GM13976 (cell line): ENCODE data around the gene MMP25.

Source experiments
- DNase-seq: peaks from one replicate; pipeline ENCODE4 v3.0.0; 2012; ENCODE audit warnings: low spot score
- in situ Hi-C: fragments of 300-500 bp; cut with MboI; formaldehyde crosslinking; loops from one replicate; pipeline ENCODE4 v1.12.0; 2022; ENCODE audit warnings: low sequenced_read_pairs, mixed read lengths, inconsistent platforms; ENCODE audit not compliant: unreplicated experiment
- TF ChIP-seq, protein P1 (sequence below): IDR thresholded peaks from 2 replicates; pipeline ENCODE4 v1.5.1; 2012; ENCODE audit warnings: borderline replicate concordance, mild to moderate bottlenecking; ENCODE audit not compliant: insufficient read depth; ENCODE audit errors: extremely low read depth, missing control alignments, control extremely low read depth

The MMP25 gene

DNA sequence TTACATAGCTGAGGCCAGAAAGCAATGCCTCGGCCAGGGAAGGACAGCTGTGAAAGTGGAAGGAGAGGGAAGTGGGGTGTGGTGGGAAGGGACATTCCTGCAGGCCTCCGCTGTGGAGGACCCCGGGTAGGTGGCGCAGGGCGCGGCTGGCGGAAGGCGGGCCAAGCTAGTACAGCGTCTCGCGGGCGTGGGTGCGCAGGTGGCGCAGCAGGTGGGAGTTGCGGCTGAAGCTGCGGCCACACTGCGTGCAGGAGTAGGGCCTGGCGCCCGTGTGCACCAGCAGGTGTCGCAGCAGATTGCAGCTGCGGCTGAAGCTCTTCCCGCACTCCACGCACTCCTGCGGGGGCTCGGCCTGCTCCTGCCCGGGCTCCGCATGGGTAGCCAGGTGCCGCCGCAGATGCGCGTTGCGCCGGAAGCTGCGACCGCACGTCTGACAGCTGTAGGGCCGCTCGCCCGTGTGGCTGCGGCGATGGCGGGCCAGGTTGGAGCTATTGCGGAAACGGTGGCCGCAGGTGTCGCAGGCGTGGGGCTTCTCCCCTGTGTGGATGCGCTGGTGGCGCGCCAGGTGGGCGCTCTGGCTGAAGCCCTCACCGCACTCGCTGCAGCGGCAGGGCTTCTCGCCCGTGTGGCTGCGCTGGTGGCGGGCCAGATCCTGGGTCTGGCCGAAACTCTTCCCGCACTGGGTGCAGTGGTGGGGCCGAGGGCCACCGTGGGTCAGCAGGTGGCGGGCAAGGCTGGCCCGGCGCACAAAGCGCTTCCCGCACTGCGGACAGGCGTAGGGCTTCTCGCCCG, 42.8 kb downstream of the MMP25 start:
- TF ChIP-seq, protein P1, sequence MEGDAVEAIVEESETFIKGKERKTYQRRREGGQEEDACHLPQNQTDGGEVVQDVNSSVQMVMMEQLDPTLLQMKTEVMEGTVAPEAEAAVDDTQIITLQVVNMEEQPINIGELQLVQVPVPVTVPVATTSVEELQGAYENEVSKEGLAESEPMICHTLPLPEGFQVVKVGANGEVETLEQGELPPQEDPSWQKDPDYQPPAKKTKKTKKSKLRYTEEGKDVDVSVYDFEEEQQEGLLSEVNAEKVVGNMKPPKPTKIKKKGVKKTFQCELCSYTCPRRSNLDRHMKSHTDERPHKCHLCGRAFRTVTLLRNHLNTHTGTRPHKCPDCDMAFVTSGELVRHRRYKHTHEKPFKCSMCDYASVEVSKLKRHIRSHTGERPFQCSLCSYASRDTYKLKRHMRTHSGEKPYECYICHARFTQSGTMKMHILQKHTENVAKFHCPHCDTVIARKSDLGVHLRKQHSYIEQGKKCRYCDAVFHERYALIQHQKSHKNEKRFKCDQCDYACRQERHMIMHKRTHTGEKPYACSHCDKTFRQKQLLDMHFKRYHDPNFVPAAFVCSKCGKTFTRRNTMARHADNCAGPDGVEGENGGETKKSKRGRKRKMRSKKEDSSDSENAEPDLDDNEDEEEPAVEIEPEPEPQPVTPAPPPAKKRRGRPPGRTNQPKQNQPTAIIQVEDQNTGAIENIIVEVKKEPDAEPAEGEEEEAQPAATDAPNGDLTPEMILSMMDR, result no peak
- no peak for DNase-seq
- in situ Hi-C loops, result no loop called here

DNA sequence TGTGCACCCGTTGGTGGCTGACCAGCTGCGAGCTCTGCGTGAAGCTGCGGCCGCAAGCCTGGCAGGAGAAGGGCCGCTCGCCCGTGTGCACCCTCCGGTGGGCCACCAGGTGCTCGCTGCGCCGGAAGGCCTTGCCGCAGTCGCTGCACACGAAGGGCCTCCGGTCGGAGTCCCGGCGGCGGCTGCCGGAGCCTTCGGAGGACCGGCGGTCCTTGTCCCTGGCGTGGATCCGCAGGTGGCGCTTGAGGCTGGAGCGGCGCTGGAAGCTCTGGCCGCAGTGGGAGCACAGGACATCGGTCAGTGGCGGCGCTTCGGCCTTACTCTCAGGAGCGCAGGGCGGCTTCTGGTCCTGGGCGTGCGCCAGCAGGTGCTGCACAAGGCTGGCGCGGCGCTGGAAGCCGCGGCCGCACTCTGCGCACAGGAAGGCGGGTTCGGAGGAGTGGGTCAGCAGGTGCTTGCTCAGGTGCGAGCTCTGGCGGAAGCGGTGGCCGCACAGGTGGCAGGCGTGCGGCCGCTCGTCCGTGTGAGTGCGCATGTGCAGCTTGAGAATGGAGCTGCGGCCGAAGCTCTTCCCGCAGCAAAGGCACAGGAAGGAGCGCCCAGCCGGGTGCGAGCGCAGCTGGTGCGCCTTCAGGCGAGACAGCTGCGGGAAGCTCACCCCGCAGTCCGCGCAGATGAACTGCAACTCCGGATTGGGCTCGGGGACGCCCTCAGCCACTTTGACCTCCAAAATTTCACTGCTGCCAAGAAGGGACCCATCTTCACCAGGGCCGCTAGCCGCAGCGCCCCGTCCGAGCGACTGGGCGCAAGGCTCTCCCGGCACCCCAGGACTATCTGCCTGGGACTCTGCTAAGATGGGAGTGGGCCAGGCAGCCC, 43.6 kb downstream of the MMP25 start:
- in situ Hi-C loops, result no loop called here
- DNase-seq, result no peak
- TF ChIP-seq, protein P1, result no peak

DNA sequence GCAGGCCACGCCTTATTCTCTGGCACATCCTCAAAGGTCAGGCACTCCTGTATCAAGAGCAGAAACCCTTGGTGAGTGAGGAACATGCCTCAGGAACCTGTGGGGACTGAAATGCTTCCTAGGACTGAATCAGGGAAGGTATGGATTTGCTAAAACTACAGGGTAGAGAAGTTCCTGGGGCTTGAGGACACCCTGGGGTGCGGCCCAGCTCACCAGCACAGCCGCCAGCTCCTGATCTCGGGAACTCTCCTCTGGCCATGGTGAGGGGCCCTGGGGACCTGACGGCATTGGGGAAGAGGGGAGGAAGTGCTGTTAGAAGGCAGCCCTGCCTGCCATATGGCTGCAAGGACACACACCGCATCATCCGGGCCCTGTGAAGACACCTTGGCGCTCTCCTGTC, 45.2 kb downstream of the MMP25 start:
- no peak for DNase-seq

DNA sequence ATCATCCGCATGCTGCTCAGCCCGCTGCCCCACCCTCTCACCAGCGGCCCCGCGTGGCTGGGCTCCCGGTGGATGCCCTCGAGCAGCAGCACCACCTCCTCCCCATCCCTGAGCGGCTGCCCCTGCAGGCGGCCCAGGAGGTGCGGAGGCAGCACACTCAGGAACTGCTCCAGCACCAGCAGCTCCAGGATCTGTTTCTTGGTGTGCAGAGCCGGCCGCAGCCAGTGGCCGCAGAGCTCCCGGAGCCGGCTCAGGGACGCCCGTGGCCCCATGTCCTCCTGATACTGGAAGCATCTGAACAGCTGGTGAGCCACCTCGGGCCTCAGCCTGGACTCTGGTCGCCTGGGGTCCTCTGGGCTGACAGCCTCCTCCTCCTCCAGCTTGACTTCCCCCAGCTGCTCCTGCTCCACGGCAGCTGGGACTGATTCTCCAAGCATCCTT, 46.2 kb downstream of the MMP25 start:
- TF ChIP-seq, protein P1, result no peak
- in situ Hi-C loops, result no loop called here
- DNase-seq, result no peak

More for the DNA sequence above, 45.2 kb downstream of the MMP25 start:
- TF ChIP-seq, protein P1, result no peak
- in situ Hi-C loops, result no loop called here

DNA sequence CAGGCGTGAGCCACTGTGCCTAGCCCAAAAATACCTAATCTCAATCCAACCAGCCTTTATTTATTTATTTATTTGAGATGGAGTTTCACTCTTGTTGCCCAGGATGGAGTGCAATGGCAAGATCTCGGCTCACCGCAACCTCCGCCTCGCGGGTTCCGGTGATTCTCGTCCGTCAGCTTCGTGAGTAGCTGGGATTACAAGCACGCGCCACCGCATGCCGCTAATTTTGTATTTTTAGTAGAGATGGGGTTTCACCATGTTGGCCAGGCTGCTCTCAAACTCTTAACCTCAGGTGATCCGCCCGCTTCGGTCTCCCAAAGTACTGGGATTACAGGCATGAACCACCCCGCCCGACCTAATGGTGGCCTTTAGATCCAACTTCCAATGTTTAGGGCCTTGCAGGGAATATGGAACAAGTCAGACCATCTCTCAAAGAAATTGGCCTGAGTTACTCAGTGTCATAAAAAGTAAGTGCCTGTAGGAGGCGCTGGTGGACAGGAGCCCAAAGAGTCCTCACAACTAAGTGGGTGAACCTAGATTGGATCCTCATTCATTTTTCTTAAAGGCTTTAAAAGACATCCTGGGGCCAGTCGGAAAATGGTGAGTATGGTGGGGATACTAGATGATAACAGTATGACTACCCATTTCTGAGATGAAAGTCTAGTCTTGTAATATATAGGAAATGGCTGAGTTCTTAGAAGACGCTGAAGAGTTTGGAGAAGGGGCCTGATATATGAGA, 48.1 kb downstream of the MMP25 start:
- DNase-seq, result peak; percentile 78
- TF ChIP-seq, protein P1, result peak; percentile 41

DNA sequence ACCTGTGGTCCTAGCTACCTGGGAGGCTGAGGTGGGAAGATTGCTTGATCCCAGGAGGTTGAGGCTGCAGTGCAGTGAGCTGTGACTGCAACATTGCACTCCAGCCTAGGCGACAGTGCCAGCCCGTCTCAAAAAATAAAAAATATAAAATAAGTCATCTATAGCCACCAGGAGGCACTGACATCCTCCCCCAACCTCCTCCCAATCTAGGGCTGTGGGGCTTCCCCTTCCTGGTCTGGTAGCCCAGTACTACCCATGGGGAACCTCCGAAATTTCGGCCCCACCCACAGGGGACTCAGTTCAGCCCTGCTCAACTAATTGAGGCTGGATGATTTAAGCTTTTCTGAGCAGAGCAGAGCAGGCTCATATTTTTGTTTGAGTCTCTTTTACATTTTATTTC, 49.5 kb downstream of the MMP25 start:
- in situ Hi-C loops, result no loop called here
- DNase-seq, result peak; percentile 90
- TF ChIP-seq, protein P1, result peak; percentile 10

More for the DNA sequence above, 48.1 kb downstream of the MMP25 start:
- in situ Hi-C loops, result no loop called here
